GM12872 (cell line): ENCODE data around the gene TTLL6.

ENCODE experiments used
- TF ChIP-seq, protein P1 (sequence below): IDR thresholded peaks from 3 replicates; pipeline ENCODE4 v1.5.1; 2011; ENCODE audit warnings: low read depth, mild to moderate bottlenecking, low read length, moderate library complexity; ENCODE audit not compliant: insufficient read depth

Gene TTLL6

DNA sequence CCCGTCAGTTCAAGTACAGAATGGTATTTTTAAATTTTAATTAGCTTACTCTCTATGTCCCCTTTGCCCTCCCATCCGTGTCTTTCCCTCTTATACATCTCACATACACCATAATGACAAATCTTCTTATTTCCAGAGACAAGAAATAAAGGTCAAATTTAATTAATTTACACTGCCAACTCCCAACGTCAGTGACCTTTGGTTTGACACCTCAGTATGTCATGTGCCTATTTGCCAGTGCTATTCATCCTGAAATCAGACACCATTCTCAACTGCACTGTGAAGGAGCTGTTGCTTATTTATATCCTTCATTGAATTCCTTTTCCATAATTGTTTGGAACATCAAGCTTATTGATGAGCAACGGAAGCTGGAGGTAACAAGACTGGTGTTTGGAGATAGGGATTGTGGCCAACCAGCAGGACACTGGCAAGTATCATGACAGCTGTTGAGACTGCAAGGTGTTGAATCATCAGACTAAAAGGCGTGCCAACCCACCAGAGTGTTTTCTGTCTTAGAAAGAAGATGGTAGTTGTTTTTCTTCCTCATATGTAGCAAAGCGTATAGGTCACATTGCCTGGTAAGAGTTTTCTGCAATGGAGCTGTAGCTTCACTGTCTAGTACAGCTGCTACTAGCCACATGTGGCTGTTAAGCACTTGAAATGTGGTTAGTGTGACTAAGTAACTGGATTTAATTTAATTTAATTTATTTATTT, 26.3 kb upstream of the TTLL6 start:
- TF ChIP-seq, protein P1, sequence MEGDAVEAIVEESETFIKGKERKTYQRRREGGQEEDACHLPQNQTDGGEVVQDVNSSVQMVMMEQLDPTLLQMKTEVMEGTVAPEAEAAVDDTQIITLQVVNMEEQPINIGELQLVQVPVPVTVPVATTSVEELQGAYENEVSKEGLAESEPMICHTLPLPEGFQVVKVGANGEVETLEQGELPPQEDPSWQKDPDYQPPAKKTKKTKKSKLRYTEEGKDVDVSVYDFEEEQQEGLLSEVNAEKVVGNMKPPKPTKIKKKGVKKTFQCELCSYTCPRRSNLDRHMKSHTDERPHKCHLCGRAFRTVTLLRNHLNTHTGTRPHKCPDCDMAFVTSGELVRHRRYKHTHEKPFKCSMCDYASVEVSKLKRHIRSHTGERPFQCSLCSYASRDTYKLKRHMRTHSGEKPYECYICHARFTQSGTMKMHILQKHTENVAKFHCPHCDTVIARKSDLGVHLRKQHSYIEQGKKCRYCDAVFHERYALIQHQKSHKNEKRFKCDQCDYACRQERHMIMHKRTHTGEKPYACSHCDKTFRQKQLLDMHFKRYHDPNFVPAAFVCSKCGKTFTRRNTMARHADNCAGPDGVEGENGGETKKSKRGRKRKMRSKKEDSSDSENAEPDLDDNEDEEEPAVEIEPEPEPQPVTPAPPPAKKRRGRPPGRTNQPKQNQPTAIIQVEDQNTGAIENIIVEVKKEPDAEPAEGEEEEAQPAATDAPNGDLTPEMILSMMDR = no peak

DNA sequence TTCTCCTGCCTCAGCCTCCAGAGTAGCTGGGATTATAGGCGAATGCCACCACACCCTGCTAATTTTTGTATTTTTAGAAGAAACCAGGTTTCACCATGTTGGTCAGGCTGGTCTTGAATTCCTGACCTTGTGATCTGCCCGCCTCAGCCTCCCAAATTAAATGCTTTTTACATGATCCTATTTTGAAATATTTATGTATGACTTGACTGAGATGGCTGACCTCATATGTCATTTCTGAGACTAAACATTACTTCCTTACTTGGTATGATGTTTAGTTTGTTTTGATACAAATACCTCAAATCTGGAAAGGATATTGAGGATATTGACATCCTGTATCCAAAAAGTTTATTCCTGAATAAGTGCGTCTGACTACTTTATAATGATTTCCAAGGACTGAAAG, 25.7 kb upstream of the TTLL6 start:
- TF ChIP-seq, protein P1 = no peak

DNA sequence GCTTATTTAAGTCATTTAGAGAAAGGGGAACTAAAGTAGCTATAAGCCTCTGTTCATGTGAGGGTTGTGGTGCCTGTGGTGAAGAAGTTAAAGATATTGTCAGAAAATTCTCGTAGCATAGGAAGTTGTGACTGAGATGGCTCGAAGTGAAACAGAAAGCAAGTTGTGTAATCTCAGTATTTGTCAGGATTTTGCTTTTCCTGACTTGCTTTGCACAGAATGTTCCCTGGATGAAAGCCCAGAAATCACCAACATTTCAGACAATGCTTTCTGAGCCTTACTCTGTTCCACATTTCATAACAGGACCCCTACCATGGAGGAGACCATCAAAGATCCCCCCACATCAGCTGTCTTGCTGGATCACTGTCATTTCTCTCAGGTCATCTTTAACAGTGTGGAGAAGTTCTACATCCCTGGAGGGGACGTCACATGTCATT, 24.4 kb upstream of the TTLL6 start:
- TF ChIP-seq, protein P1 = no peak

DNA sequence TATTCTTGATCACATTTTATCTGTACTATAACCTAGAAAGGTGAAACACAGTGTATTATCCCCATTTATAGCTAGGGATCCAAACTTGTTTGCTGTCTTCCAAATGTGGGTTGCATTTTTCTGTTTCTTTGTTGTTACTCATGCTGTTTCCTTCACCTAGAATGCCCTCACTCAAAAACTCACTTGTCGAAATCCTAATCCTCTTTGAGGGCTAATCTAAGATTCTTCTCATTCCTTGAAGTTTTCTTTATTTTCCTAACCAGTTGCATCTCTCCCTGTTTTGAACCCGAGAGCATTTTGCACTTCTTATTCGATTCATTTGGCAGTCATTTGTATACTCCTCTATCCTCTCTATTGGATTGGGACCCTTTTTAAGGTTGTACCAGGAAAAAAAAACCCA, 23.4 kb upstream of the TTLL6 start:
- TF ChIP-seq, protein P1 = no peak

DNA sequence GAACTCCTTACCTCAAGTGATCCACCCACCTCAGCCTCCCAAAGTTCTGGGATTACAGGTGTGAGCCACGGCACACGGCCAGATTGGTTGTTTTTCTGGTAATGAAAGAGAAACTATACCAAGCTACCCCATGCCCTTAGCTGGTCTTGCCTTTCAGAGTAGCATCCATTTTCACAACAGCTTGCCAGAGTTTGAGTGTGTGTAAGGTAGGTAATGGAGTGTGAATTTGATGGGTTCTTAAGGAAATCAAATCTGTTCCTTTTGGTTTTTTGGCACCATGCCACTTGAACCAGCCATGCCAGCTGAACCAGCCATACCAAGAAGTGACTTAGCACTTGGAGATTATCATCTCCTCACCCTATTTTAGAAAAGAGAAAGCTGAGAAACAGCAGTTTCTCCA, 18.9 kb upstream of the TTLL6 start:
- TF ChIP-seq, protein P1 = no peak

DNA sequence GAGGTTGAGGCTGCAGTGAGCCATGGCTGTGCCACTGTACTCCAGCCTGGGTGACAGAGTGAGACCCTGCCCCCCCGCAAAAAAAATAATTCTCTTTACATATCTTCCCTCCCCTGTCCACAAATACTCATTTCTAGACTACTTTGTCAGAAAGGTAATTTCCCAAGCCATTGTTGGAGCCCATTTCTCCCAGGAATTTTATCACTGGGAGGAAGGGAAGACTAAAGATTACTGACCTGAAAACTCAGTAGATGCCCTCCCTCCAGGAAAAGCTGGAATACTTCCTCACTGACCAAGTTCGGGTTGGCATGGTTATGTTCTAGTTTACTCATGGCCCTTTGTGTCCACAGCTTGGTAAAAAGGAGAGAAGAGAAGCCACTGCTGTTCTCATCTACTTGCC, 17.9 kb upstream of the TTLL6 start:
- TF ChIP-seq, protein P1 = no peak

DNA sequence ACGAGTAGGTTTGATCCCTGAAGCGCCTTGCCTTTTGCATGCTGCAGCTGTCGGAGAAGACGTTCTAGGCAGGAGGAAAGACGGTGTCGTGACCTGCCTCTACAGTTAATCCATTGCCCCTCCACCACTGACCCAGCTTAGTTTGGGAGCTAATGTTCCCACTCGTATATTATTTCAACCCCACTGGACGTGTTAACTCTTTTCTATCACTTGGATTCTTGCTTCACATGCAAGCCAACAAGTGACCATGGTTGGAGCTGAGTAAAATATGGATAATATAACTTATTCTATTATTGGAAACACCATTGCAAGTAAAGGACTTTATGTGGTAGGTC, 14.5 kb upstream of the TTLL6 start:
- TF ChIP-seq, protein P1 = no peak
